ENCODE measurements around the gene VDAC2.
"Not testable (repeated sequence)": the region's sequence is repeated elsewhere in the genome, so short reads cannot be mapped to it uniquely, and the experiment has no call there.

VDAC2 gene

DNA sequence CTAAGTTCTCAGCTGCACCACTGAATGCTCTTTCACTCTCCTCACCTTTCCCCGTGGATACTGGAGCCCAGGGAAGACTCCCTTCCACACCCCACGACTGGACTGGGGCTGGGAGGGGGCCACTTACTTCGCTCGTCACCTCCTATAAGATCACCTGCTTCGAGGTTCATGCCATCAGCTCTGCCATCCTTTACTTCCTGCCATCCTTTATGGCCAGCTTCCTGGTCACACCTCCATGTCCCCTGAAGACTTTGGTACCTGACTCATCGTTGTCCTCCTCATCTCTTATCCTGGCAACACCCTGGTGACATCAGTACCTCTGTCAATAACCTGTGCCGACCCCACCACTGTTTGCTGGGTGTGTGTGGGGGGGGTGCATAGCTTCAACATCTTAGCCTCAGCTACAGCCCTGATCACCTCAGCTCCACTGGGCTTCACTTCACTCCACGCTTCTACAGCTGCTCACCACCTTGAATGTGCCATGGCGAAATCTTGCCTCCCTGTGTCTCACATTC lies 8.7 kb upstream of the VDAC2 start:
- DNase-seq, result no peak

DNA sequence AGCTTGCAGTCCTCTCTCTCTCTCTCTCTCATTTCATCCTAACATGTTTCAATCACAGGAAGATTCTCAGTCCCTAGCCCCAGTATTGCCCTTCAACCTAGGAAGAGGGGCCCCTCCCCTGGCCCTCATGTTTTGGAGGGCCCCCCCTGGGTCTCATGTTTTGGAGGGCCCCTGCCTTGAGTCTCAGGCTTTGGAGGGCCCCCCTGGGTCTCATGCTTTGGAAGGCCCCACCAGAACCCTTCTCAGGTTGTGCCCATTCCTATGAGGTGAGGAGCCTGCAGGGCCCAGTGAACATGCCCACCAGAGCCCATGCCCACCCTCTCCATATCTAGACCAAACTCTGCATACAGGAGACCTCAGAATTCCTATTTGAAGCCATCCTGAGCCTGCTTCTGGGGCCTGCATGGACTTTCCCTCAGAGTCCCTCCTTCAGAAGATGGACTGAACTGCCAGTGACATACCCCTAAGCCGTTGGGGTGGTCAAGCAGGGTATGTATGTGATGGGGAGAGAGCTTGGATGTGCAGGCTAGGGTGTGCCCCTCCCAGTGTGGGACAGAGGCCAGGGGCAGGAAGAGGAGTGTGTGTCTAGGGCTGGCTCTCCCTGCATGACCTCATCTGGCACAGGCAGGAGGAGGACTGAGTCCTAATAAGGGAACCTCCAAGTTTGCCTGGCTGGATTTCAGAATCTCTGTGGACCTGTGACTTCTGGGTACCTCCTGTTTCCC lies 8.1 kb upstream of the VDAC2 start:
- DNase-seq, result no peak

DNA sequence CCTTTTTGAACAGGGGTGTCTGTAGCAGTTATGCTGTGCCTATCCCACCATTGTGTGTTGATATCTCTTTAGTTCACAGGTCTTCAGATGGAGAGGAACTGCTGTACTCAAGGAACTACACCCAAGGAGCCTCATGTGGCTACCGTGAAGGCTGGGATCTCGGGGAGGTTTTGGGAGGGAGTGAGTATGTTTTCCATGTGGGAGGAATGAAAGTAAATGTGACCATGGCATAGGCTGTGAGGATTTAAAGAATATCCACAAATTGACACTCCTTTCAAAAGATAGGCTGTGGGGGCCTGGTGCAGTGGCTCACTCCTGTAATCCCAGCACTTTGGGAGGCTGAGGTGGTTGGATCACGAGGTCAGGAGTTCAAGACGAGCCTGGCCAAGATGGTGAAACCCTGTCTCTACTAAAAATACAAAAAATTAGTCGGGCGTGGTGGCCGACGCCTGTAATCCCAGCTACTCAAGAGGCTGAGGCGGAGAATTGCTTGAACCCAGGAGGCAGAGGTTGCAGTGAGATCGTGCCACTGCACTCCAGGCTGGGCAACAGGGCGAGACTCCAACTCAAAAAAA lies 7.5 kb upstream of the VDAC2 start:
- DNase-seq, result not testable (repeated sequence)

DNA sequence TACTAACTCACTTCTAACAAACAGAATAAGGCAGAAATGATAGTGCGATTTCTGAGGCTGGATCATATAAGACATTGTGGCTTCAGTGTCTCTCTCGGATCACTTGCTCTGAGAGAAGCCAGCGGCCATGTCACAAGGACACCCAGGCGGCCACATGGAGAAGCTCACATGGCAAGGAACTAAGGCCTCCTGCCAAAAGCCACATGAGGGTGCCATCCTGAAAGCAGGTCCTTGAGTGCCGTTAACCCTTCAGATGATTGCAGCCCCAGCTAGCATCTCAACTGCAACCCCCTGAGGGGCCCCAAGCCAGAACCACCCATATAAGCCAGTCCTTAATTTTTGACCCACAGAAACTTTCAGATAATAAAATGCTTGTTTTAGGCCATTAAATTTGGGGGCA lies 6.9 kb upstream of the VDAC2 start:
- DNase-seq, result no peak

DNA sequence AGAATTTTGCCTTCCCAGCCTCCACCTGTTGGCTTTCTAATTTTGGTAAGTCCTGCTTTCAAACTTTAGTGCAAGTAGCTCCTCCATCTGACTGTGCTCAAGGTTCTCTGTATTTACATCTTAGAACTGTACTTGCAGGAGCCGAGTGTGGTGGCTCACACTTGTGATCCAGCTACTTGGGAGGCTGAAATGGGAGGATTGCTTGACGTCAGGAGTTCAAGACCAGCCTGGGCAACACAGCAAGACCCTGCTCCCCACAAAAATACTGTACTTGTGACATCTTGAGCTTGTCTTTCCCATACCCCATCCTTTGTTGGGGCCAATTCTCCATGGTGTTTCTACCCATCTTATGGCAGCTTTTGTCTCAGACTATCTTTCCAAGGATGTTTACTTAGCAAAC lies 4.7 kb upstream of the VDAC2 start:
- no peak for DNase-seq

DNA sequence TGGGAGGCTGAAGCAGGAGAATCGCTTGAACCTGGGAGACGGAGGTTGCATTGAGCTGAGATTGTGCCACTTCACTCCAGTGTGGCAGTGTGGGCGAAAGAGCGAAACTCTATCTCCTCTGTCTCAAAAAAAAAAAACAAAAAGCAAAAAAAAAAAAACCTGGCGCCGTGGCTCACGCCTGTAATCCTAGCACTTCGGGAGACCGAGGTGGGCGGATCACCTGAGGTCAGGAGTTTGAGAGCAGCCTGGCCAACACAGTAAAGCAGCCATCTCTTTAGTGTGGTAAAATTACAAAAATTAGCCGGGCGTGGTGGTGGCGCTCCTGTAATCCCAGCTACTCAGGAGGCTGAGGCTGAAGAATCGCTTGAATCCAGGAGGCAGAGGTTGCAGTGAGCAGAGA lies 4.0 kb upstream of the VDAC2 start:
- not testable (repeated sequence) for DNase-seq

DNA sequence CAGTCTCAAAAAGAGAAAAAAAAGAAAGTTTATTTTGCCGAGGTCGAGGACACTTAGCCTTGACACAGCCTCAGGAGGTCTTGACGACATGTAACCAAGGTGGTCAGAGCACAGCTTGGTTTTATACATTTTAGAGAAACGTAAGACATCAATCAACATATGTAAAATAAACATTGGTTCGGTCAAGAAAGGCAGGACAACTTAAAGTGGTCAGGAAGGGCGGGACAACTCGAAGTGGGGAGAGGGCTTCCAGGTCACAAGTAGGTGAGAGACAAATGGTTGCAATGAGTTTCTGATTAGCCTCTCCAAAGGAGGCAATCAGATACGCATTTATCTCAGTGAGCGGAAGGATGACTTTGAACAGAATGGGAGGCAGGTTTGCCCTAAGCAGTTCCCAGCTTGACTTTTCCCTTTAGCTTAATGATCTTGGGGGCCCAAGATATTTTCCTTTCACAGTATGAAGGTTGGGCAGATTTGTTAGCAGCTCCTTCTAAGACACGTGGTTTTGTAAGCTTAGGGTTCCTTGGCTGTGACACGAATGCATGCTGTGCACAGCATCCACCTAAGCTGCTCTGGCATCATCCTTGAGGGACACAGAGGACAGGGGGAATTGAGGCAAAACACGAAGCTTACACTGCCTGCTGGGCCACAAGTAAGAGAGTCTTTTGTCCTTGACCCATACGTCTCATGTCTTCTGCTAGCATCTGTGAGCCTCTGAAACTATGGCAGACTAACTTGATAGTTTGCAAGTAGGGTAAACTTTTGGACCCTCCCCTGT lies 3.3 kb upstream of the VDAC2 start:
- DNase-seq, result no peak

DNA sequence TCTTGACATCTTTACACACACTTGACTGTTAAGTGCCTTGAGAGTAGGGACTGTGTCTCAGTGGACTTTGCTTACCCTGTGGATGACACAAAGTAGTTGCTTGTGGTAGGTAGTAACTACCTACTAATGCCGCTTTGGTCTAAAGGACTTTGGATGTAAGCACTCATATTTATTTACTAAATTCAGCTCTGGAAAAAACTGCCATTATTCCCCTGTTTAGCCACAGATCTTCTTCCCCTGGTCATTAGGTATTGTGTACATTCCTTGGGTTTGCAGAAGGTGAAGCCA lies 2.8 kb upstream of the VDAC2 start:
- DNase-seq, result no peak

DNA sequence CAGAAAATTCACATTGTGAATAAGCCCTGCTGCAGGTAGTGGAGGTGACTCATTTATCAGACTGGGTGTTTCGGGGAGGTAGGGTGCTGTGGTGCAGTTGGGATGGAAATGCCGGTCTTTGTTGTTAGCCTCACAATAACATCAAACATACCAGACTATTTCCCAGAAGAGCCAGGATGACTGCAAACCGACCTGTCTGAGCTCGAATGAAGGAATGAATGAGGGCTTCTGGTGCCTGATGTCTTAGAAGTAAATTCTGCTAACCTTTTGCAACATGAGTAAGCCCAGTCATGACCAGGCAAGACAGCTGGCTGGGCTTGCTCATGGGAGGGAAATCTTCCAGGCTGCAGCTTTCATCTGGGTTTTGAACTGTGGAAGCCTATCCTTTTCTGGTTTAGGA lies 2.4 kb upstream of the VDAC2 start:
- no peak for DNase-seq

DNA sequence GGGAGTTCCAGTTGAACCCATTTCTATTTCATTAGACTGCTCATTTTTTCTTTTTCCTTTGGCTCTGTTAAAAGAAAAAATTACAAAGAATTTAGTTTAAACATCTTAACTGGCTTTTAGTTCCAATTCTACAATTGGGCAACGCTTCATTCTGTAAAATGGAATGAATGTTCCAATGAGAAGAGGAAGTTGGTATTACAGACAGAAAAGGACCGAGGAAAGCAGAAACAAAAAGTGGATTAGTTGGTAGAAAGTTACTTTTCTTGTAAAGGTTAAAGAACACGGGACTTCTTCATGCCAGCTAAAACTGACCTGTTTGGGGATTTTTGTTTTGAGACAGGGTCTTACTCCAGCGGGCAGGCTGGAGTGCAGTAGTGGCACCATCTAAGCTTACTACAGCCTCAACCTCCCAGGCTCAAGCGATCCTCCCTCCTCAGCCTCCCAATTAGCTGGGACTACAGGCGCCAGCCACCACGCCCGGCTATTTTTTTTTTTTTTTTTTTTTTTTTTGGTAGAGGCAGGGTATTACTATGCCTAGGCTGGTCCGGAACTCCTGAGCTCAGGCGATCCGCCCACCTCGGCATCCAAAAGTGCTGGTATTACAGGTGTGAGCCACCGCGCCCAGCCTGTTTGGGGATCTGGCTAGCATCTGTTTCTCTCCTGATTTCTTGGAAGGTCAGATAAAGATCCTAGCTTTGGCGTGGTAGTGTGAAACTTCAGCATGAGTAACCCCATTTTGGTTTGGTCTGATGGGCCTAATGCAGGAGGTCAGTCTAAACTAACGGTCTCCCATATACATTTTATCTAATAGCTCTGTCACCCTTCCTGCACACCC lies 1.3 kb upstream of the VDAC2 start:
- no peak for DNase-seq

DNA sequence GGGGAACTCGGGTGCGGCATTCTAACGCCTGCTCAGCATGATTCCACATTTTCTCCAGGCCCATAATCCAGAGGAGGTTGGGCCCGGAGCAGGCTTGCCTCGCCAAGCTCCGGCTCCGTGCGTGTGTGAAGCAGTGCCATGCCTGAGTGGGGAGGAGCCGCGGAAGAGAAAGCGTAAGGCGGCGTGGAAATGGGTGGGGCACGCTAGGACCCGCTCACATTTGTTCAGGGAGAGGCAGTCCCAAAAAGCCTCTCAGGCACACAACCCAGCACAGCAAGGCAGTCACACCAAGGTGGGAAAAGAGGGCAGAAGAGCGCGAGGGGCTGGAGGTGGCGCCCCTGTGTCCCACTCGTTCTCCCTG lies 695 bp upstream of the VDAC2 start:
- DNase-seq, result peak; percentile 82

DNA sequence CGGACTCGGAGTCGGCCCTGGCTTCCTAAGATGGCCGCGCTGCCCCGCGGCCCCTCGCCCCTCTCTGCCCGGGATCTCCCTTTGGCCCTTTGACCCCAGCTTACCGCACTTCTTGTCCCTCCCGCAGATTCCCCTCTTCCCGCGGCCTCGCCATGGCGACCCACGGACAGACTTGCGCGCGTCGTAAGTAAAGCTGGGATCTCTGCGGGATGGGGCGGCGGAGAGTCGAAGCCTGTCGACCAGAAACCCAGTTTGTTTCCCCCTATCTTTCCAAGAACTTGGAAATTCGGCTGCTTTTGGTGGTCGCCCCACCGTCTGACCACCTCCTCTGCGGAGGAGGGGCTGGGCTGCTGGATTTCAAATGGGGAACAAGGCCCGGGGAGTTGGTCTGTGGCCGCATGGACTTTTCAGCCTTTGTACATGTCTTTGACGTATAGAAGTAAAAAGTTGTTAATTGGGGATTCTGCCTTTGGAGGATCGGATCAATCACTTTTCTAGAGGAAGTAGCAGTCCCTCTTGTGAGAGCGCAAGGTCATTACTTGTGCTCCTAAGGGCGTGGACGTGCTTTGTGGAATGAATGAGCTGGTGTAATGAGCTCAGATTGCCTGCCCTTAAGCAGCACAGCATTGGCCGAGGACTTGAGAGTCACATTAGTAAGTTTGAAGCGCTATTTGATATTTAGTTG lies 553 bp downstream of the VDAC2 start:
- DNase-seq, result peak; percentile 71

DNA sequence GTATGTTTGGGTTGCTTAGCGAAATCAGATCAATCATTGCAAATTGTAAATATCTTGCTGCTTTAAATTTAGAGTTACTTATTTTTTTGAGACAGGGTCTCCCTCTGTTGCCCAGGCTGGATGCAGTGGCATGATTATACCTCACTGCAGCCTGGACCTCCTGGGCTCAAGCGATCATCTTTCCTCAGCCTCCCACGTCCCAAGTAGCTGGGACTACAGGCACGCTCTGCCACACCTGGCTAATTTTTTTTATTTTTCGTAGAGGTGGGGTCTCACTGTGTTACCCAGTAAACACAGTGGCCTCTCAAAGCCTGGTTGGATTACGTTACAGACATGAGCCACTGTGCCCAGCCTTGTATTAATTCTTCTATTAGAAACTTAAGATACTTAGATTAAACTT lies 1.7 kb downstream of the VDAC2 start:
- DNase-seq, result no peak

DNA sequence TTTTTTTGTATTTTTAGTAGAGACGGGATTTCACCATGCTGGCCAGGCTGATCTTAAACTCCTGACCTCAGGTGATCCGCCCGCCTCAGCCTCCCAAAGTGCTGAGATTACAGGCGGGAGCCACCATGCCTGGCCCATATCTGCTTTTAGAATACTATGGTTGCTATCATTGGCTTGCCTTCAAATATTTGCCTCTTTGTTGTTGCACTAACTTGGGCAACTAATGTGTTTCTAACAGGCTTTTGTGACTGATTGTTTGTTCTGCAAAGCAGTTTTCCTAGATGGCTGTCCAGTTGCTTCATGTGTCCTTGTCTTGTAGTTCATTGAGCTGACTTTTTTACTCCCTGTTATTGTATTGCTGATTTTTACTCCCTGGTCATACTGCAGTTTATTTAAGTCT lies 9.7 kb downstream of the VDAC2 start:
- no peak for DNase-seq

DNA sequence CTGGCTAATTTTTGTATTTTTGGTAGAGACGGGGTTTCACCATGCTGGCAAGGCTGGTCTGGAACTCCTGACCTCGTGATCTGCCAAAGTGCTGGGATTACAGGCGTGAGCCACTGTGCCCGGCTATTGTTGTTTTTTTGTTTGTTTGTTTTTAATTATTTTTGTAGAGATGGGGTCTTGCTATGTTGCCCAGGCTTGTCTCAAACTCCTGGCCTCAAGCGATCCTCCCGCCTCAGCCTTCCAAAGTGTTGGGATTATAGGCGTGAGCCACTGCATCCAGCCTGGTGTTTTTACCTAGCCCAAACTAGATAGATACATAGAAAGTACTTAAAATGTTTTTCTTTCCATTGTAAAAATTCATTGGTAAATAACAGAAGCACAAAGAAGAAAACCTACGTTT lies 10.9 kb downstream of the VDAC2 start:
- DNase-seq, result not testable (repeated sequence)

DNA sequence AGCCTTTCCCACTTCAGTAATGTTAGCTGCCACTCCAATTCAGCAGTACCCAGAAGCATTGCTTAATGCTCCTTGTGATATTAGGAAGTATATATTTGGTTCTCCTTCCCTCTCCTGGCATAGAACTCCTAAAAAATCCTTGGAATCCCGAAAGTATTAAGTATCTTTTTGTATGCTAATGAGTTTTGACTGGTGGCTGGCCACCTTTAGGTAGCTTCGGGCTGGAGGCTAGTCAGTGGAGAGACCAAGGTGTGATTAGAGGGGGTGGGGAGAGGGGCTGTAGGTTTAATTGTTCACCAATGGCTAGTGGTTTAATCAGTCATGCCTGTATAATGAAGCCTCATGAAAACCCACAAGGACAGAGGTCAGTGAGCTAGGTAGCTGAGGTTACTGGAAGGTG lies 12.9 kb downstream of the VDAC2 start:
- DNase-seq, result no peak

DNA sequence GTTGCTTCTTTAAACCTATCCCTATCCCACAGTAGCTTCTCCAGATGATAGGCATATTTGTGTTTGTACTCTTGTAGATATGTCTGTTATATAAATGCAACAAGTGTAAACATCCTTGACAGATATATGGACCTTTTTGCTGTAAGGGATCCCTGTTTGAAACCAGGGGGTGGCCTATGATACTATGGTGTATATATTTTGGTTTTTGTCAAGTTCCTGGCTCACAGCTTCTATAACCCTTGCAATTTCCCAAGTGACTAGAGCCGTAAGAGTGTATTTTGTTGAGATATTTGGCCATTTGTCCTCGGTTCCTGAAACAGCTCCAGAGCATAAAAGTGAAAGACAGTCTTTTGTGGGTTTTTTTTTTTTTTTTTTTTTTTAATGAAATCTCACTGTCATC lies 15.5 kb downstream of the VDAC2 start:
- DNase-seq, result no peak

DNA sequence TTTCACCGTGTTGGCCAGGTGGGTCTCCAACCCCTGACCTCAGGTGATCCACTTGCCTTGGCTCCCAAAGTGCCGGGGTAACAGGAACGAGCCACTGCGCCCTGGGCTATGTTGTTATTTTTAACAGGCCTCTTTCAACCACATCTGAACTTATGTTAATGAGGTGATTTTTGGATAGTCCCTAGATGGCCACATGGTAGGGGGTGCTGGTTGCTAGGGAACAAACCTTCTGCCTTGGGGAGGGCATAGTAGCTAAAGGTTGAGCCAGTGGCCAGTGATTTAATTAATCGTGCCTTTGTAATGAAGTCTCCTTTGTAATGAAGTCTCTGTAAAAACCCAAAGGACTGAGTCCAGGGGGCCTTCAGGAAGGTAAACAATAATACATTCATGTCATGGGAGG lies 16.1 kb downstream of the VDAC2 start:
- DNase-seq, result no peak

DNA sequence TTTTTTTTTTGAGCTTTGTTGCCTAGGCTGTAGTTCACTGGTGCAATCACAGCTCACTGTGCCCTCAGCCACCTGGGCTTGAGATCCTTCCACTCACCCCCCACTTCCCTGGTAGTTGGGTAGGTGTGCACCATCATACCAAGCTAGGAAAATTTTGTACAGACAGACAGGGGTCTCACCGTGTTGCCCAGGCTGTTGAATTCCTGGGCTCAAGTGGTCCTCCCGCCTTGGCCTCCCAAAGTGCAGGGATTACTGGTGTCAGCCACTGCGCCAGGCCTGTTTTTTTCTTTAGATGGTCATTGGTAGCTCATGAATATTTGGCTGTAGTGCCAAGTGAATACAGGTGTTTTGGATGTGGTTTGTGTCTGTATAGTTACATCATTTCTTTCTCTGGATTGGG lies 17.7 kb downstream of the VDAC2 start:
- no peak for DNase-seq

DNA sequence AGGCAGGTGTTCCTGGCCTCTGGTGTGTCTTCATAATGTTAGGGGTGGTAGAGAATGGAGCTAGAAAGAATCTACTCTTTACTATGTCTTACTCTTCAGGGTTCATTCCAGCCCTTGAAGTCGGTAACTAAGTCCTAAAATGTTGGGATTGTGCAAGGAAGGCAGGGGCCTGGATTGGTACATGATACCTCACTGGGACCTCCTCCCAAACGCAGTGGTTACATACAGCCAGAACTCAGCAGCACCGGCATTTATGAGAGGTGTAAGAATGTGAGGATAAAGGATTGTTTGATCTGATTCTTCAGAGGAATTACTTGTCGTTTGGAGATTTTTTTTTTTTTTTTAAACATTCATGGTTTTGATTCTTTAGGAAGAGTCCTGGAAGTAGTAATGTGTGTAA lies 18.2 kb downstream of the VDAC2 start:
- DNase-seq, result no peak

DNA sequence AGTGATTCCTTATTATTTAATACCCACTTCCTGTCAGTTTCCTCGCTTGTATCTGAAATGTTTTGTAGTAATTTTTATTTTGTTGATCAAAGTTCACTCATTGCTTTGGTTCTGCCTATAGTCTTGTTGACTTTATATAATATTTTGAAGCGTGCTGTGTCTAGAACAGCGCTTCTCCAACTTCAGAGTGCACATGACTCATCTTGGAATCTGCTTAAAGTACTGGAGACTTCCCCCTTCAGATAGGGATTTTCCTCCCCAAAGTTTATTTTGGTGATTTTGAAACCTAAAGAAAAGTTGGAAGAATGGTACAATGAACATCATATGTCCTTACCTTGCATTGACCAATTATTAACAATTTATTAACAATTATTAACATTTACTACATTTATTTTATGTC lies 19.4 kb downstream of the VDAC2 start:
- no peak for DNase-seq

DNA sequence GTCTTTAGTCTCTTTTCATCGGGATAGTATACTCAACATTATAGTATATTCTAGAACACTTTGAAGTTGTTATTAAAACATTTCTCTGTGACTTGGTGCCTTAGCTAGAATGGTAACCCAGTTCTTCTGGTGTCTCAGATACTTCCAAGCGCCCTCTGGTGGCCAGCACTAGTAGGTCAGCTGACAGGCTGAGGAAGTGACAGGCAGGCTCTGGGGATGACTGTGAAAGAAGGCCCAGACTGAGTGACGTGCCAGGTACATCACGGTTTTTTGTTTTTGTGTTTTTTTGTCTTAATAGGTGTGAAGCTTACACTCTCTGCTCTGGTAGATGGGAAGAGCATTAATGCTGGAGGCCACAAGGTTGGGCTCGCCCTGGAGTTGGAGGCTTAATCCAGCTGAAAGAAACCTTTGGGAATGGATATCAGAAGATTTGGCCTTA lies 20.0 kb downstream of the VDAC2 start:
- DNase-seq, result peak; percentile 91
